NCI-H1105 treated with DMSO at 0.1 percent for 48 hours (cell line): ENCODE results near the gene ZNF320.
"Not testable (repeated sequence)": the region's sequence is repeated elsewhere in the genome, so short reads cannot be mapped to it uniquely, and the experiment has no call there.

Experiments
- DNase-seq: peaks from one replicate; lab custom pipeline; 2025; lab: John Stamatoyannopoulos, UW

The ZNF320 gene

GRCh38 chr19:52922841-52923777 lies 25.7 kb upstream of the ZNF320 start, which contains the start of gene ZNF888:
Gene ZNF888 (minus strand): TSS chr19:52923428. CDS start chr19:52917873, 5,555 bp downstream.
- peak; percentile 83 for DNase-seq

- DNase-seq: no peak
Measured at GRCh38 chr19:52917531-52917930, 20.1 kb upstream of the ZNF320 start.

GRCh38 chr19:52910648-52911047 lies 13.2 kb upstream of the ZNF320 start:
- no peak for DNase-seq

DNA sequence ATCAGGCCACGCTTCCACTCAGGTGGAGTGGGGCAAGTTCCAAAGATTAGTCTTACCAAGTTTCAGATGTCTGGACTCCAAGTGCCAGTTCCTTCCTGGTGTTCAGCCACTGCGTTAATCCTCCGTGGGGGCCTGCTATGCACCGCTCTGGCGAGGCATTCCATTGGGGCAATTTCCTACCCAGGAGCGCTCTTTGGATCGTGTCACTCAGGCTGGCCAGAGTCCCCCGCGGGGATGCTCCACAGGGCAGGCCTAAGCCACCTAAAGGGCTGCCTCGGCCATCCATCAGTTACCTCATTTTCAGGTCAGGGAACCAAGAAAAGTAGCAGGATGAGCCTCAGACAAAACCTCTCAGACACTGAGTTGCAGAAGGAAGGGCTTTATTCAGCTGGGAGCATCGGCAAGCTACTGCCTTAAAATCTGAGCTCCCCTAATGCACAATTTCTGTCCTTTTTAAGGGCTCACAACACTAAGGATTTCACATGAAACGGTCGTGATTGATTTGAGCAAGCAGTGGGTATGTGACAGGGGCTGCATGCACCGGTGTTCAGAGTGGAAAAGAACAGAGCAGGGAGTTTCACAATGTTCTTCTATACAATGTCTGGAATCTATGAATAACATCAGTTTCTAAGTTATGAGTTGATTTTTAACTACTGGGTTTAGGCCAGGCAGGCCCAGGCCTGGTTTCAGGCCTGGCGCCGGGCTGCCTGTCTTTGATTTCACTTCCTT lies 6.8 kb upstream of the ZNF320 start:
- DNase-seq: not testable (repeated sequence)

GRCh38 chr19:52901842-52902241 lies 4.4 kb upstream of the ZNF320 start:
- no peak for DNase-seq

GRCh38 chr19:52898596-52898995 lies 1.2 kb upstream of the ZNF320 start:
- not testable (repeated sequence) for DNase-seq

GRCh38 chr19:52898101-52898500 lies 666 bp upstream of the ZNF320 start:
- DNase-seq: no peak

DNA sequence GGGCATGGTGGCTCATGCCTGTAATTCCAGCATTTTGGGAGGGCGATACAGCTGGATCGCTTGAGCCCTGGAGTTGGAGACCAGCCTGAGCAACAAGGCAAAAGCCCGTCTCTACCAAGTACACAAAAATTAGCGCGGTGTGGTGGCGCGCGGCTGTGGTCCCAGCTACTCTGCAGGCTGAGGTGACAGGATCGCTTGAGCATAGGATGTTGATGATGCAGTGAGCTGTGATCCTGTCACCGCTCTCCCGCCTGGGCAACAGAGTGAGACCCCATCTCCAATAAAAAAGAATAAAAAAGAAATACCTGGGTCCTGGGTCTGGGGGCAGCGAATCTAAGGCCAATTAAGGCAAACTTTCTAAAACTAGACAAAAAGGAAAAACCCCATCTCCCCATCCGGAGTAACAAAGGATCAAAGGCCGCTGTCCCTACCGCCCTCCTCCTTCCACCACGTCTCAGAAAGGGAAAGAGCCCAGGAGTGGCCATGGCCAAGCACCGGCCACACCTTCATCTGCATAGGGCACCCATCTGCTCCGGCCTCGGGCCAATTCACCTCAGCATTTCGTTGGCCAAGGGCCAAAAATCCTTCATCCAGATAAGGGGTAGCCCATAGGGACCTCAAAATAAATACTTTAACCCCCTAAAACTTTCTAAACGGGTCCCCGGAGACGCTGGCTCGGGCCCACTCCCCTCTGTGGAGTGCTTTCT lies 851 bp downstream of the ZNF320 start:
- DNase-seq: peak; percentile 49

- DNase-seq: no peak
Measured at GRCh38 chr19:52891336-52891735, 6.1 kb downstream of the ZNF320 start.

- no peak for DNase-seq
Measured at GRCh38 chr19:52889931-52890330, 7.5 kb downstream of the ZNF320 start.

- no peak for DNase-seq
Measured at GRCh38 chr19:52889076-52889475, 8.4 kb downstream of the ZNF320 start.

DNA sequence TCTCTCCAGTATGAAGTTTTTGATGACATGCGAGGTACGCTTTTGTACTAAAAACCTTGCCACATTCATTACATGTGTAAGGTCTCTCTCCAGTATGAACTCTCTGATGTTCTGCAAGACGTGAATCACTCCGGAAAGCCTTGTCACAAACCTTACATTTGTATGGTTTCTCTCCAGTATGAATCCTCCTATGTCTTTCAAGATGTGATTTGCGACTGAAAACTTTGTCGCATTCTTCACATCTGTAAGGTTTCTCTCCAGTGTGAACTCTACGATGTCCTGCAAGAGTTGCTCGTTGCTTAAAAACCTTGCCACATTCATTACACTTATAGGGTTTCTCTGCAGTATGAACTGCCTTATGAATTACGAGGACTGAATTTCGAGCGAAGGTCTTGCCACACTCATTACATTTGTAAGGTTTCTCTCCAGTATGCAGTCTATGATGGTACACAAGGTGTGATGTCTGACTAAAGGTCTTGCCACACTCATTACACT lies 16.5 kb downstream of the ZNF320 start:
- DNase-seq: no peak

DNA sequence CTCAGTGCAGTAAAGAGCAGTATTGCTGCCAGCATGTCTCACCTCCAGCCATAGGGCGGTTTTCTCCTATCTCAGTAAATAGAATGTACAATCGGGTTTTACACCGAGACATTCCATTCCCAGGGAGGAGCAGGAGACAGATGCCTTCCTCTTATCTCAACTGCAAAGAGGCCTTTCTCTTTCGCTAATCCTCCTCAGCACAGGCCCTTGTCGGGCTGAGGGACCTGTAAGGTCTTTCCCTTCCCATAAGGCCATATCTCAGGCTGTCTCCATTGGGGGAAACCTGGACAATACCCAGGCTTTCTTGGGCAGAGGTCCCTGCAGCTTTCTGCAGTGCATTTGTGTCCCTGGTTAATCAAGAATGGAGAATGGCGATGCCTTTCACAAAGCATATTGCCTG lies 24.4 kb downstream of the ZNF320 start:
- not testable (repeated sequence) for DNase-seq

DNA sequence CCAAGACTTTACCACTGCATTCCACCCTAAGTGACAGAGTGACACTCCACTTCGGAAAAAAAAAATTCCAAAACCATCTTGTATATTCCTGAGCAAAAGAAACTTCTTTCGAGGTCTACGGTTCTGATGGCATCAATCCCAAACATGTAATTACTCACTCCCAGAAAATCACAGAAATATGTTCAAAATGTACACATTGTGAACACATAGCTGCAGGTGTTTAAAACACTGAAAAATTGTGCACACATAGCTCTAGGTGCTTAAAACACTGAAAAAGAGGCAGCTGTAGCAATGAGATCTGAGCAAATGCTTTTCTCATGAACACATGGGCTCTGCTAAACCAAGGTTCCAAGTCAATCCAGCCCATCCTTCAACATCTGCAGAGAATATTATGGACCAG lies 26.0 kb downstream of the ZNF320 start:
- DNase-seq: no peak

- not testable (repeated sequence) for DNase-seq
Measured at GRCh38 chr19:52868031-52868430, 29.4 kb downstream of the ZNF320 start.

DNA sequence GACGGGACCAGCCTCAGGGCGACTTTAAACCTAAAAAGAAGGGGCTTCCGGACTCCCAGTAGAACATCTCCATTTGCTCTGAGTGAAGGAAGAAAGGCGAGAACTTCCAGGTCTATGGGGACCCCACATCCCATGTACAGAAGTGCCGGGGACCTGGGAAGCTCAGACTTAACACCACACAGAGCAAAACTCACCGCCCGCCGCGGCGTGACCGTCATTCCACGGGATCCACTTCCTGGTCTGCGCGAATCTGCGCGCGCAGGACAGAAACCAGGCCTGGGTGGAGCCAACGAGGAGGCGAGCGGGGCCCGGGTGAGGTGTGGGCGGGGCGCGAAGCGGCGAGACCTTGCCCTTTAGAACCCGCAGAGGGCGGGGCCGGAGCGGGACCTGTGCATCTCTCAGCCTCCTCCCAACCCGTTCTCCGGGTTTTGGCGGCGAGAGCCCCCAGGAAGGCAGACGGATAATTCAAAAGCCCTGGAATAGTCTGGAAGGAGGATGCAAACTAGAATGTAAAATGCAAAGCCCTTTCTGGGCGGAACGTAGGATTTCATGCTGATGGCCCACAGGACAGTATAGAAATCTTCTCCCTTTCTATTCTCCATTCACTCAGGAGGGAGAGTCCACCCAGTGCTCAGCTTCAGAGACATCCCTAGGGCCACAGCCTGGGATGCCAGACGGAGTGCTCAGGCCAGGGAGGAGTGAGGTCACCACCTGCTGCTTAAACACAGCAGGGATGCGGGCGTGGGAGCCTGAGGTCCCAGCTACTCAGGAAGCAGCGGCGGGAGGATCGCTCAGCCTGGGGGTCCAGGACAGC lies 39.9 kb downstream of the ZNF320 start, which contains the start of gene ZNF468:
Gene ZNF468 (minus strand): TSS at position 242 of the 814 bp plus-strand sequence. CDS start 3,347 bp downstream, outside the sequence.
- DNase-seq: peak; percentile 64

DNA sequence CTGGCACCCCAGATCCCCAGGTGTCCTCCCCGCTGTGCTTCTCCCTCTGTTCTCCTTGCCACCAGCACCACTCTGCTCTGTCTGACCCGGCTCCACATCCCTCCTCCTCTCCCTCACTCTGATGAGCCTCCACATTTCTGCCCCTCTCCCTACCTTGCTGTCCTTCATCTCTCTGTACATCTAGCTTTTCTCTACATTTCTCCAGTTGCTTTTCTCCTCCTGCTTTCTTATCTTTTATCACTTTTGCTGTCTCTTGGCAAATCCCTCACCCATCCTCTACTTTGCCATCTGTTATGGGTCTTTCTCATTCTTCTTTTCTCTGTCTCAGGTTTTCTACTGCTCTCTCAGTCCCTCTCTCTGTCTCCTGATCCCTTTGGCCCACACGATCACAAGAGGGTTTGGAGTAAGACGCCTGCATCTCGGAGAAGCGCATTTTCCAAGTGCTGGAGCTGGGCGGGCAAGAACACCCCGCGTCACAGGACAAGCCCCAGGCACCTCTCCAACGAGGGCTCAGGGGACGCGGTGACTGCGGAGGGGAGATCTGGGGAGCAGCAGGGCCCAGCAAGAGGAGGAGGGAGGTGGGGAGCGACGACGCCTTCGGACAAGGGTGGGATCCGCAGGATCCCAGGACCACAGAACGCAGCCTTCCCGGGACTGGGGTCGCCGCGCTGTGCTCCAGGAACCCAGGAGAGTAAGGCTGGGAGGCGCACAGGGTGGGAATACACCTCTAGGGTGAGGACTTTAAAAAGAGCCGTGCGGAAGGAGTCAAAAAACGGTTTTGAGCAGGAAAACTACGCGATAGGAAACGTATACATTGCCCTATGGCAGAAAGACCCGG lies 40.7 kb downstream of the ZNF320 start:
- not testable (repeated sequence) for DNase-seq
